Hematopoietic multipotent progenitor cell treated with erythropoietin and hydrocortisone succinate and interleukin-3 and kit ligand, for 6 days (in vitro differentiated cells): Measurements from ENCODE around the gene SMAD7.
A peak's percentile ranks its signal among the peaks of the same experiment; 100 is the strongest.

ENCODE experiments used
- DNase-seq: peaks from one replicate; pipeline ENCODE4 v3.0.0-alpha.2; 2015

The SMAD7 gene

GRCh38 chr18:48913775-48914174 lies 37.0 kb downstream of the SMAD7 start:
- DNase-seq: no peak

- peak; percentile 19 for DNase-seq
These were observed 37.6 kb downstream of the SMAD7 start for GRCh38 chr18:48913201-48913600.

DNA sequence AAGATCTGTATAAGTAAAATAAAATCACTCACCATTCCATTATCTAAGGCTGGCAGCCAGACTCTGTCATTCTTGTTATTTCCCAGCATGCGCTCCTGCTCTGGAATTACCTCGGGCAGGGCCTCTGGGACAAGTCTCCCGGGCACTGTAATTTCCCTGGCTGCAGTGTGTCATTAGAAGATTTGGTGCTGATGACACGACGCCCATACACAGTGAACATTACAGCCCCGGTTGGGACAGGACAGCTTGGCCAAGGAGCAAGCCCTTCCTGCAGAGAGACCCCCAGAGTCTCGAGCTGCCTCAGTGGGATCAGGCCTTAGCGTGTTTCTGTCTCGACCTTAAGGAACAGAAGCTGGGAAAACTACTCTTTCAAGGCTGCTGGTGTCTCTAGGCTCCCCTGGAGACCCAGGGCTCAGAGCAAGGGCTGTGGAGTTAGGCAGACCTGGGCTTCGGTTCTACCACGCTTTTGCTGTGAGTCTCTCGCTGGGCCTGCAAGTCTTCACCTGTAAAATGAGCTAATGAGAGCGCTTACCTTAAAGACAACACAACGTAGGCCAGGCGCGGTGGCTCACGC lies 39.7 kb downstream of the SMAD7 start:
- no peak for DNase-seq

DNA sequence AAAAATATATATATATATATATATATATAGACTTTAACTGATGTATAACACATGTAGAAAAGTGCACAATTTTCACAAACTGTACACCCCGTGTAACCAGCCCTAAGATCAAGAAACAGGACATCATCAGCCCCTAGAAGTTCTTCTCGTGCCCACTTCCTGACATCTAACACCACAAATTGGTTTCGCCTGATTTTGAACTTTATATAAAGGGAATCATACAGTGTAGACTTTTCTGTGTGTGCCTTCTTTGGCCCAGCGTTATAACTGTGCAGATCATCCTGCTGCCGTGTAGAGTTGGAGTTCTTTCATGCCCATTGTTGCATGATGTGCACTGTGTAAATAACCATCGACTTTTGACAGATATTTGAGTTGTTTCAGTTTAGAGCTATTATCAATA lies 41.0 kb downstream of the SMAD7 start:
- DNase-seq: no peak

DNA sequence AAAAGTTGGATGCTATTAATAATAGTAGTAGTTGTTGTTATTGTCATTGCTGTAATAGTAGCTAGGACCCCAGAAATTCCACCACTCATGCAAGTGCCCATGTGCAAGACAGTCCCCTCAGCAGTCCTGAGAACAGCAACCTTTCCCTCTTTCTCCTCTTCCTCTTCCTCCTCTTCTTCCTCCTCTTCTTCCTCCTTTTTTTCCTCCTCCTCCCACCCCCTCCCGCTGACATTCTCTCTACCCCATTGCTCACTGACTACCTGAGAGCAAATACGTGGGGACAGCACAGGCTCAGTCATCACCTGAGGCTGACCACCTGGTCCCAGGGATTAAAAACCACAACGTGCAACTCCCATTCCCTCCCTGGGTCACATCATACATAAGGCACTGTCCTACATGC lies 41.8 kb downstream of the SMAD7 start:
- no peak for DNase-seq

DNA sequence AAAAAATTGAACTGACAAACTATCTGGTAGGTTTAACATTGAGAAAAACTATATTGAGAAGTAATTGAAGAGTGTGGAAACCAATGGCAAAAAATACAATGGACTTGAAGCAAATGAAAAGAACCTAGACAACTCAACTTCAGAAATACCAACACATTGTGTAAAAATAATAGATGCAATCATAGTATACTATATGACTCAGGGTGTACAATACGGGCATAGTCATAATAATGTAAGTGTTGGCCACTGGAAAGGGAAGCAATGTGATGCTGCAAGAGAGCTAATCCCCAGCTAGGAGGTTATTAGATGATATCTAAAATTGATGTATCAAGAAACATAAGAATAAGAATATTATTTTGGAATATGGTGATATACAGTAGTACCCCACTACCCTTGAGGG lies 45.3 kb downstream of the SMAD7 start:
- DNase-seq: no peak

DNA sequence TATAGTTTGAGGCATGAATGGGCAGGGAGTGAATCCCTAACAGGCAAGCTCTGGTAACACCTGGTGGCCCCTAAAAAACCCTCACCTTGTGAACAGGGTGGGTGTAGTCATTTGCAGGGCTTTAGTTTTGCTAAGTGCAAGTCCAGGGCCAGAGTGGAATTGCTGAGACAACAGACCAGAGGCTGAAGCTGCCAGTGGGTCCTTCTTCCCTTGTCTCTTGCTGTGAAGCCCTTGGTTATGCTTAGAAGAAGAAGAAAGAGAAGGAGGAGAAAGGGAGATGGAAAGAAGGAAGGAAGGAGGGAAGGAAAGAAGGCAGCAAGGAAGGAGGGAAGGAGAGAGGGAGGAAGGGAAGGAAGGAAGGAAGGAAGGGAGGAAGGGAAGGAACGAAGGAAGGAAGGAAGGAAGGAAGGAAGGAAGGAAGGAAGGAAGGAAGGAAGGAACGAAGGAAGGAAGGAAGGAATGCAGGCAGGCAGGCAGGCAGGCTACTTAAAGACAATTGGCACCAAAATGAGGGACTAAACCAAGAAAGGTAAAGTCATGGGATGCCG lies 45.8 kb downstream of the SMAD7 start:
- no peak for DNase-seq

DNA sequence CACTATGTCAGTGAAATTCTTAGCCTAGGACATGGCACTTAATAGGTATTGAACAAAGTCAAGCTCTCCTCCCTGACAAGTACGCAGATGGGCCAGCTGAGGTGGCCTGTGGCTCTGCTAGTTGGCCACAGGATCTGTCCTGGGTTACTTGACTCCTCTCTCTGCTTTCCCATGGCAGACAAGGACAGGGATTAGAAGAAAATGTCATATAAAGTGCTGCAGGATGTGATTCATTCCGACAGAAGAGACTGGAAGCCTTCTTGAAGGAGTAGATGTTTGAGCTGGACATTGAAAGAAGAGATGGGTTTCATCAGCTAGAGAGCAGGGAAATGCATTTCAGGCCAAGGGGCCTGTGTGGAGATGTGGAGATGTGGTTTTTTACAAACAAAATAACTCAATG lies 46.7 kb downstream of the SMAD7 start:
- no peak for DNase-seq

DNA sequence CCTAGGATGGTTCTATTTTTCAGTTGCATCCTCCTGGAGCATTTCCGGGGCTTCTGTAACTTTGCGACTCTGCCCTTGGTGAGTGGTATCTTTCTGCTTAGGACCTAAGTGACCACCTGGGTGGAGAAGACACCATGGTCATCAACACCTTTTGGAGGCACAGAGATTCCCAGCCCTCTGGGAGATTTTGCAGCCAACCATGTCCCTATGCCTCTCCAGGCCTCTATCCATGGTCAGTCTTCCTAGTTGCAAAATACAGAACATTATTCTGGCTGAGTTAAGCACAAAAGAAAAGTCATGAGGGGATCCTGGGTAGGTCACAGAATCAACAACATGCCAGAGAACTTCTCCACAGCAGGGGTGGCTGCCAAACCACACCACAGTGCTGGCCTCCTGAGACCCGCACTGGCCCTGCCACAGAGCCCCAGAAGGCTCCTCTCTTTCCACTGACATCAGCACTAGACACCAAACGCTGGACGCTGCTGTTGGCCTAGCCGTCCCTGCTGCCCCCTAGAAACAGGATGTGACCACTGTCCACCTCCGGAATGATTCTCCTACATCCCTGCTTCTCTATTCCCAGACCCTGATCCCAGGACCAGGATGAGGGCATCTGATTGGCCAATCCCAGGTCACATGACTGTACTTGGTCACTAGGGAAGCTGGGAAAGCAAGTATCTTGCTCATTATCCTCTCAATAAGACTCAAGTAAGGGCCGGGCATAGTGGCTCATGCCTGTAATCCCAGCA lies 47.7 kb downstream of the SMAD7 start:
- DNase-seq: no peak

- peak; percentile 46 for DNase-seq
These were observed 48.5 kb downstream of the SMAD7 start for GRCh38 chr18:48902023-48902855.

DNA sequence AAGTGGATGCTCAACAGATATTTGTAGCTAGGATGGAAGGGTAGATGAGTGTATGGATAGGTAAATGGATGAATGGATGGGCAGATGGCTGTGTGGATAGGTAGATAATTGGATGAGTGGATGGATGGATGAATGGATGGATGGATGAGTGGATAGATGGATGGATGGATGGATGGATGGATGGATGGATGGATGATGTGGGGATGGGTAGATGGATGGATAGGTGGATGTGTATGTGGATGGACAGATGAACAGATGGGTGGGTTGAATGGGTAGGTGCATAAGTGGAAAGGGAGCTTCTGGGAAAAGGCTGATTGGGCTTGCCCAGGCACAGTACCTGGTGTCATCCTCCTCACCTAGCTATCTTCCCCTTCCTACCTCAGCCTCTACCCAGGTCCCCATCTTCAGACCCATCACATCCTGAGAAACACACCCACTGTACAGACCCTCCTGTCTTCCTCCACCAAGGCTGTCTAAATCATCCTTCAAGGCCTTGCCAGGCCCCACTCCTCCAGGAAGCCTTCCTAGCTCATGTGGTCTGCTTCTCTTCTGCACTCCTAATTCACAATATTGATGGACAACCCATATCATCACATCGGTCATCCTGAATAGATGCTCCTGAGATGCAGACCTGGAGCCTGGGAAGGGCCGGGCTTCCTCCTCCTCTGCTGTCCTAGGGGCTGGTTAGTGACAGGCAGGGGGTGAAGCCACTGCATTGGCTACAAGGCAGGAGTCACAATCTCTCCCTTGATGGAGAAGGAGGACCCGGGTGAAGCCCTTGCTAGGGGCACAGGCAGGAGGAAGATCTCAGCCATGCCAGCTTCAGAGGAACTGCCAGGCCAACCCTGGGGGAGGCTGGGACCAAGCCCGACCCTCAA lies 49.4 kb downstream of the SMAD7 start:
- no peak for DNase-seq

- DNase-seq: no peak
These were observed 50.3 kb downstream of the SMAD7 start for GRCh38 chr18:48900469-48900868.

GRCh38 chr18:48899558-48900174 lies 51.1 kb downstream of the SMAD7 start:
- no peak for DNase-seq

- DNase-seq: no peak
These were observed 52.2 kb downstream of the SMAD7 start for GRCh38 chr18:48898521-48898920.

GRCh38 chr18:48897531-48897930 lies 53.2 kb downstream of the SMAD7 start:
- no peak for DNase-seq

GRCh38 chr18:48896875-48897511 lies 53.8 kb downstream of the SMAD7 start:
- DNase-seq: peak; percentile 91

GRCh38 chr18:48896326-48896874 lies 54.4 kb downstream of the SMAD7 start:
- DNase-seq: no peak

- no peak for DNase-seq
These were observed 55.9 kb downstream of the SMAD7 start for GRCh38 chr18:48894799-48895346.

GRCh38 chr18:48893608-48894600 lies 56.9 kb downstream of the SMAD7 start:
- DNase-seq: no peak
